Measurements from ENCODE around the gene SLC4A2. TPM values are rescaled to one million over a fixed set of nuclear protein-coding genes. Genes with fewer than 3 reads are reported as not detected.

Gene SLC4A2
- polyA plus RNA-seq, 4 donors: 59.9 to 127 (median 81.9) TPM

GRCh38 chr7:151076863-151077704 is 17.7 kb downstream of the SLC4A2 start:
- DNase-seq (ENCODE audit: low read depth in 4 of 4, low spot score in 3 of 4): no peak

DNA sequence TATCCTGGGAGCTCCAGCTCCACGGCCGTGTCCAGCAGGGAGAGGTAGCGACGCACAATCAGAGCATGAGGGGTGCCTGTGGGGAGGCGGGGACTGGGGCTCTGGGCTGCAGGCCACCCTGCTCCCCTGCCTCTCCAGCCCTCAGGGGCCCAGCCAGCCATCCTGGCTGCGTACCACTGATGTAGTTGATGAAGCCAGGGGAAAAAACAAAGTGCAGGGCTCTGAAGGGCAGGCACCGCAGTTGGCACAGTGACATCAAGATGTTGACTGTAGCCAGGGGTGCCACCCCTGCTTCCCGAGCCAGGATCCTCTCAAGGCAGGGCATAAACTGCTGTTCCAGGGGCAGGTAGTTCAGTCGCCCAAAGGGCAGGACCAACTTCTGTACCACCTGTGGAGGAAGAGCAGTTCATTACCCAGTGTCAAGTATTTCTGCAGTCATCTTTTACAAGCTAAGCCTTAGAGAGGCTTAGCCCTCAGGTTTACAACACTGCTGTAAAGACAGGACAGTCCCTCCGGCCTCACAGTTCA is 18.4 kb downstream of the SLC4A2 start:
- DNase-seq (ENCODE audit: low read depth in 4 of 4, low spot score in 3 of 4): no peak

DNA sequence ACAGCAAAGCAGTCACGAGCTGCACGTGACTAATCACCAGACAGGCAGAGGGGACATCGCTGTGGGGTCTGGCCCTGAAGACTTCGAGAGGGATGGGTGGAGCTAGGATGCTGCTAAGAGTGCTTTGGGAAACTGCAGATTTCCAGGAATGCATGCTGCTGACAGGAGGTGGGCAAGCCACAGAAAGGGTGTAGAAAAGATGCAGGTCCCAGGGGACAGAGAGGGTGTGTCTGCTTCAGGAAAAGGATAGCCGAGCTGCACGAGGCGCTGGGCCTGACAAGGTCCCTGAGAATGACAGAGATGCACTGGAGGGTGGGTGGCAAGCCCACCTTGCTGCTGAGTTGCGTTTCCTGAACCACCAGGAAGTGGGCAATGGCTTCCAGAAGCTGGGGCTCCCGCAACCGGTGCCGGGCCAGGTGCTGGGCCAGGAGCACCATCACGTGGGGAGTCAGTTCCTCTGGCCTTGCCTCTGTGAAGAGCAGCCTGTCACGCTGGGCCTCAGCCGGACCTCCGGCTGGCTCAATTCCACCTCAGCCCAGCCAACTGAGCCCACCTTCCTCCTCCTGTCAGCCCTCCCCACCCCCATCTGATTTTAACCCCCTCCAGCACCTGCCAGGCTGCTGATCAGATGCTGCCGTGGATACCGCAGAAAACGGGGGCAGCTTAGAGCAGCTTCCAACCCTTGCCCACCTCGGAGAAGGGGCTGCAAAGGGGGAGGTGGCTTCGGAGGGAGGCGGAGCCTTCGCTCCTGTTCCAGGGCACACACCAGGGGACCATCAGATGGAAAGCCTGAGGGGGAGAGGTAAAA is 19.0 kb downstream of the SLC4A2 start:
- no peak for DNase-seq (ENCODE audit: low read depth in 4 of 4, low spot score in 3 of 4)

DNA sequence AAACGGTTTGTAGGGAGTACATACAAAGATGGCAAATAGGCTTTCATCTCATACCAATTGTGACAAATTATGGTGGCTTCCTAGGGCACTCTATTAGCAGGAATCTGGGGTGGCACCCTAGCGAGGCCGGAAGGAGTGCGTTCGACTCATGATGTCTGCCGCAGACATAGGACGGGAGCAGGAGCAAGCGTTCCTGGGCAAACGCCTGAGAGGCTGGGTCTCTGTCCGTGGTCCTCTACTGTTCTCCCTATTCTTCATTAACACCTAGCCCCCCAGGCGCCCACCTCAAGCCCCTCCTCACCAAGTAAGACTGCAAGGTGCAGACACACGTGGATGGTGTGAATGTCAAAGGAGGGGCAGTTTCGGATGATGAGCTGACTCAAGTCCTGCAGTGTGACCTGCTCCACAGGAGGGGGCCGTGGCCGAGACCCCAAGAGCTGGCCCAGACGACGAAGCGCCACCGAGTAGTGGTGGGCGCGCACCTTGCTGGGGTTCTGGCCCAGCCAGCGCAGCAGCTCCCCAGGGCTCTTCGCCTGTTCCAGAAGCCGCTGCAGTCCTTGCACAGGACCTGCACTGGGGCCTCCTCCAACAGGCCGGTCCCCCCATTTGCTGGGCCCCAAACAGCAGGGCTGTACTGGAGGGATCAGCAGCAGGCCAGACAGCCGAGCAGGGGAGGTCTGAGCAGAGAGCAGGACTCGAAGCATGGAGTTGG is 20.0 kb downstream of the SLC4A2 start:
- no peak for DNase-seq (ENCODE audit: low read depth in 4 of 4, low spot score in 3 of 4)

GRCh38 chr7:151080067-151080521 is 20.7 kb downstream of the SLC4A2 start:
- no peak for DNase-seq (ENCODE audit: low read depth in 4 of 4, low spot score in 3 of 4)

- DNase-seq (ENCODE audit: low read depth in 4 of 4, low spot score in 3 of 4): peak in 3 of 4 donors; percentile 79 to 87 (median 82)
Measured at GRCh38 chr7:151080522-151081169, 21.3 kb downstream of the SLC4A2 start, which contains the start of gene FASTK. TSS of gene FASTK (minus strand) at chr7:151080809. CDS start at chr7:151080766, 43 bp downstream.

DNA sequence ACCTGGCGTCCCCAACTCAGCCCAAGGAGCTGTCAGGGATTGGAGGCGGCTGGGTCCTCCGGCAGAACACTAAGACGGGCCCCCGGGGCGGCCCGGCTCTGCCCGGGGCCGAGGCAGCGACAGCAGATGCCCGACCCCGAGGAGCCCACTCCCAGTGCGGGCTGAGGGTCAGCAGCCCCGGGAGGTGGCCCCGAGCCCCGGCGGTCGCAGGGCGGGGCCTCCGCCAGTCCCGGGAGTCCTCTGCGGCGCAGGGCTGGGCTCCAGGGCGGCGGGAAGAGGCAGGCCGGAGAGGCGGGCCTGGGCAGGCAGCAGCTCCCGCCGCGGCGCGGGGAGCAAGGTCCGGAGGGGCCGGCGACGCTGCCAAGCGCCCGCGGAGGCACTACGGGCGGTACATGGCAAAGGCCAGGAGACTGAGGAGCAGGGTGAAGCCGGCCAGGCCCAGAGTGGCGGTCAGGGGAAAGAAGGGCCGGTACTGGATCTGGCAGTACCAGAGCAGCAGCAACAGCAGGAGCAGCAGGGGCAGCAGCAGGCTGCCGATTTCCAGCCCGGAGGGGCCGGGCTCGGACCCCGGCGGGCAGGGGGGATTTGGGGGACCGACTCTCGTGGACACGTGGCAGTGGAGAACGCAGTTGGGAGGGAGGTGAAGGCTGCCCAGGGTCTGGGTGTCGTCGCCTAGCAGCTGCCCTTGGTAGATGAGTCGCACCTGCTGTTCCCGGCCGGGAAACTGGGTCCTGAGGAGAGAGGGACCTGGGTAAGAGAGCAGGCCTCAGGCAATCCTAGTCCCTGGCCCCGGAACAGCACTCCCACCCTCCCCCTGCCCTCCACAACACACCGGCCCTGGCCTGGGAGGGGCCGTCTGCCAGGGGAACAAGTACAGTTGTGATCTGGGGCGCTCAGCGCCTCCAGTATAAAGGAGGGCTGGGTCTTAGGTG is 22.0 kb downstream of the SLC4A2 start:
- no peak for DNase-seq (ENCODE audit: low read depth in 4 of 4, low spot score in 3 of 4)

GRCh38 chr7:151082141-151083070 is 23.0 kb downstream of the SLC4A2 start:
- no peak for DNase-seq (ENCODE audit: low read depth in 4 of 4, low spot score in 3 of 4)

GRCh38 chr7:151083071-151083823 is 23.9 kb downstream of the SLC4A2 start, which contains the start of gene TMUB1:
TSS of gene TMUB1 (minus strand) at chr7:151083493. CDS start at chr7:151082563, 930 bp downstream.
- no peak for DNase-seq (ENCODE audit: low read depth in 4 of 4, low spot score in 3 of 4)

DNA sequence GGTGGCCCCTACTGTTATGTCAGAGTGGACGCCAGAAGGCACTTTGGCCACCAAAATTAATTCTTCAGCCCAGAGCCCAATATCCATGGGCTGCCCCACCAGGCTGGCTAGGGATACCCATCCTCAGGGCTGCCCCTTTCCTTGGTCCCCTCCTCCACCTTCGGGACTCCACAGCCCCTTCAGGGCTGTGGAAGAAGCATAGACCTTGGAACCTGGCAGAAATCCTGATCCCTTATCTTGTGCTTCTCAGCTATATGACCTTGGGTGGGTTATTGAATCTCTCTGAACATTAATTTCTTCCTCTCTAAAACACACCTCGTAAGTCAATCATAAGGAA is 24.4 kb downstream of the SLC4A2 start:
- no peak for DNase-seq (ENCODE audit: low read depth in 4 of 4, low spot score in 3 of 4)

- no peak for DNase-seq (ENCODE audit: low read depth in 4 of 4, low spot score in 3 of 4)
Measured at GRCh38 chr7:151085329-151085690, 25.9 kb downstream of the SLC4A2 start.

DNA sequence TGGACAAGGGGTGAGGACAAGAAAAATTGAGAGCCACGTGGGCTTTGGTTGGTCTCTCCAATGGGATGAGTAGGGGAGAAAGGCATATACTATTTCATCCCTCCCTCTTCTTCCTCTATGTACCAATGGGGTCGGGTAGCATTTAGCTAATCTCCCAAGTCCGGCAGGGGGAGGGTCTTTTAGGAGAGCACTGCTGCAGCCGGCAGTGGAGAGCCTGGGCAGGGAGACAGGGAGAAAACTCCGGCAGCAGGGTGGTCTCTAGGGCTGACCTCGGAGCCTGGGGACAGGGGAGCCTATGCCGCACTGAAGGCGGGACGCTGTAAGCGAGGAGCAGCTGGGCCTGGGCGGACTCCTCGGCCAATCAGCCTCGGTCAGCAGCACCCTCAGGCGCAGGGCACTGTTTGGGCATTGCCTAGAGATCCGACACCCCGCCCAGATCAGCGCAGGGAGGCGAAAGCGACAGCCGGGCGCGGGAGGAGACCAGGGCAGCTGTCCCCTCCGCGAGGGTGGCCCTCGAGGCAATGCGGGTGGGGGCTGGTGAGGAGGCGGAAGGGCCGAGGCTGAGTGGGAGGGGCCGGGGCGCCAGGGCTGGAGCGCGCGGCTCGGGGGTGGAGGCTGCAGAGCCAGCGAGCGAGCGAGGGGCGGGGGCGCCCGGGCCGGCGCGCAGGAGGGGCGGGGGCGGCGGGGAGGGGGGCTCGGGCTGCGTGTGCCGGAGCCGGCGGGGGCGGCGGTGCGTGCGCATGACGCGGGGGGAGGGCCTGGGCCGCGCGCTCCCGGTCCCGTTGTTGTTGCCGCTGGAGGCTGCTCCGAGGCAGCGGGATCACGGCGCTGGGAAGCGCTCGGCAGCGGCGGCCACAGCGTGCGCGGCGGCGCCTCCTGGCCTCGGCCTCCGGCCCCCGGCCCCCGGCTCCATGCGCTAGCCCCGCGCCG is 26.6 kb downstream of the SLC4A2 start, which contains the start of gene AGAP3:
Gene AGAP3 (plus strand): TSS at position 785 of the 930 bp plus-strand sequence. CDS start 267 bp downstream, outside the sequence.
- peak in 2 of 4 donors; percentile 67 to 71 for DNase-seq (ENCODE audit: low read depth in 4 of 4, low spot score in 3 of 4)

- DNase-seq (ENCODE audit: low read depth in 4 of 4, low spot score in 3 of 4): no peak
Measured at GRCh38 chr7:151086802-151087244, 27.4 kb downstream of the SLC4A2 start.

GRCh38 chr7:151087245-151088018 is 28.0 kb downstream of the SLC4A2 start:
- no peak for DNase-seq (ENCODE audit: low read depth in 4 of 4, low spot score in 3 of 4)
